ENCODE data around the gene TRIO.

Gene TRIO

DNA sequence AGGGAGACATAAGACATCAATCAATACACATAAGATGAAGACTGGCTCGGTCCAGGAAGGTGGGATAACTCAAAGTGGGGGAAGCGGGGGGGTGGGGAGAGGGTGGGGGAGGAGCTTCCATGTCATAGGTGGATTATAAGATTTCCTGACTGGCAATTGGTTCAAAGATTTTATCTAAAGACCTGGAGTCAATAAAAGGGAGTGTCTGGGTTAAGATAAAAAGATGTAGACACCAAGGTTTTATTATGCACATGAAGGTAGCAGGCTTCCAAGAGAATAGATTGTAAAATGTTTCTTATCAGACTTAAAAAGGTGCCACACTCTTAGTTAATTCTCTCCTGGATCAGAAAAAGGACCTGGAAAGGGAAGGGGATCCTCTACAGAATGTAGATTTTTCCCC is 412.9 kb downstream of the TRIO start:
- no peak for DNase-seq (ENCODE audit: low read depth in 2 of 2)
- no peak overlapping the region for H3K4me3 ChIP-seq (replicated peaks in 1 of 2; ENCODE audit: low read depth in 2 of 2, low read length in 2 of 2)
- no peak for TF ChIP-seq CTCF (IDR thresholded peaks at IDR 0.05; ENCODE audit: low read depth, low read length)

DNA sequence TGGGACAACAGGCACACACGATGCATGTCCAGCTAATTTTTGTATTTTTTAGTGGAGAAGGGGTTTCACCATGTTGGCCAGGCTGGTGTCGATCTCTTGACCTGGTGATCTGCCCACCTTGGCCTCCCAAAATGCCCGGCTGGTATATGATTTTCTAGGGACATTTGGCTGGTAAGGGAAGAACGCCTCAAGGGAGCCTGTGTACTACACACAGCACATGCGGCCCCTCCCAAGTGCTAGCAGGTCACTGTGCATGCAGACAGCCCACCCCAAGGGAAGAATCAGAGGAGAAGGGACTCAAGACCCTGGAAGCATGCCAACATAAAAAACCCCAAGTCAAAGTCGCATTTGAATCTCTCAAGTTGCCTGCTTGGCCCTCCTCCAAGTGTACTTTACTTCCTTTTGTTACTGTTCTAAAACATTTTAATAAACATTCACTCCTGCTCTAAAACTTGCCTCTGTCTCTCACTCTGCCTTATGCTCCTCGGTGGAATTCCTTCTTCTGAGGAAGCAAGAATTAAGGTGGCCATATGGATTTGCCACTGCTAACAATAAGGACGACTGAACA is 414.1 kb downstream of the TRIO start:
- peak in 1 of 2 donors; percentile 16 for DNase-seq (ENCODE audit: low read depth in 2 of 2)
- no peak for TF ChIP-seq CTCF (IDR thresholded peaks at IDR 0.05; ENCODE audit: low read depth, low read length)
- H3K4me3 ChIP-seq (replicated peaks in 1 of 2; ENCODE audit: low read depth in 2 of 2, low read length in 2 of 2), result no peak overlapping the region

- peak in 1 of 2 donors; percentile 37 for DNase-seq (ENCODE audit: low read depth in 2 of 2)
Observed at GRCh38 chr5:14557791-14558415, 414.8 kb downstream of the TRIO start.

More at GRCh38 chr5:14557791-14558415, 414.8 kb downstream of the TRIO start:
- no peak overlapping the region for H3K4me3 ChIP-seq (replicated peaks in 1 of 2; ENCODE audit: low read depth in 2 of 2, low read length in 2 of 2)
- TF ChIP-seq CTCF (IDR thresholded peaks at IDR 0.05; ENCODE audit: low read depth, low read length), result no peak

All from cardiac fibroblast (primary cell).